Medulla oblongata (tissue), 1 donor: ENCODE results near the gene FRMD4A.

Experiments
- DNase-seq: peaks from one replicate; pipeline ENCODE4 v3.0.0-alpha.2; 2015; ENCODE audit errors: extremely low spot score

Gene FRMD4A

GRCh38 chr10:13615650-13616300 lies 714.9 kb downstream of the FRMD4A start:
- DNase-seq: no peak

- no peak for DNase-seq
Measured at GRCh38 chr10:13614530-13615332, 716.0 kb downstream of the FRMD4A start.

GRCh38 chr10:13613519-13613918 lies 717.2 kb downstream of the FRMD4A start:
- peak; percentile 74 for DNase-seq

- no peak for DNase-seq
Measured at GRCh38 chr10:13612654-13613373, 717.9 kb downstream of the FRMD4A start.

- DNase-seq: peak; percentile 70
Measured at GRCh38 chr10:13608246-13608853, 722.4 kb downstream of the FRMD4A start.

GRCh38 chr10:13604357-13605040 lies 726.2 kb downstream of the FRMD4A start:
- DNase-seq: no peak

- DNase-seq: no peak
Measured at GRCh38 chr10:13597909-13598308, 732.8 kb downstream of the FRMD4A start.

- DNase-seq: no peak
Measured at GRCh38 chr10:13594641-13595040, 736.1 kb downstream of the FRMD4A start.
